WERI-Rb-1 (cell line): ENCODE data around the gene NTN1.

Experiments used
- DNase-seq: peaks from one replicate; pipeline ENCODE4 v3.0.0-alpha.2; 2020
- H3K27ac ChIP-seq: fragments of 250-450 bp; sonication (Bioruptor Pico); 2 replicates; pipeline ENCODE4 v1.5.1; 2020; ENCODE audit warnings: mild to moderate bottlenecking, moderate library complexity
- H3K27me3 ChIP-seq: fragments of 250-450 bp; sonication (Bioruptor Pico); 2 replicates; pipeline ENCODE4 v1.5.1; 2021; ENCODE audit warnings: mild to moderate bottlenecking, low read depth, moderate library complexity; ENCODE audit not compliant: insufficient read depth, severe bottlenecking
- H3K36me3 ChIP-seq: fragments of 250-450 bp; sonication (Bioruptor Pico); 2 replicates; pipeline ENCODE4 v1.5.1; 2020; ENCODE audit warnings: mild to moderate bottlenecking, moderate library complexity
- H3K4me3 ChIP-seq: 2 replicates; pipeline ENCODE4 v1.5.1; 2011; ENCODE audit warnings: low read depth, mild to moderate bottlenecking, control low read depth, low read length
- H3K9me3 ChIP-seq: fragments of 250-450 bp; sonication (Bioruptor Pico); 2 replicates; pipeline ENCODE4 v1.5.1; 2021; ENCODE audit warnings: mild to moderate bottlenecking, moderate library complexity; ENCODE audit not compliant: severe bottlenecking
- TF ChIP-seq, protein P1 (sequence below): IDR thresholded peaks from 2 replicates; pipeline ENCODE4 v1.5.1; 2011; ENCODE audit warnings: low read depth, mild to moderate bottlenecking, control low read depth, inconsistent platforms, low read length

The NTN1 gene

DNA sequence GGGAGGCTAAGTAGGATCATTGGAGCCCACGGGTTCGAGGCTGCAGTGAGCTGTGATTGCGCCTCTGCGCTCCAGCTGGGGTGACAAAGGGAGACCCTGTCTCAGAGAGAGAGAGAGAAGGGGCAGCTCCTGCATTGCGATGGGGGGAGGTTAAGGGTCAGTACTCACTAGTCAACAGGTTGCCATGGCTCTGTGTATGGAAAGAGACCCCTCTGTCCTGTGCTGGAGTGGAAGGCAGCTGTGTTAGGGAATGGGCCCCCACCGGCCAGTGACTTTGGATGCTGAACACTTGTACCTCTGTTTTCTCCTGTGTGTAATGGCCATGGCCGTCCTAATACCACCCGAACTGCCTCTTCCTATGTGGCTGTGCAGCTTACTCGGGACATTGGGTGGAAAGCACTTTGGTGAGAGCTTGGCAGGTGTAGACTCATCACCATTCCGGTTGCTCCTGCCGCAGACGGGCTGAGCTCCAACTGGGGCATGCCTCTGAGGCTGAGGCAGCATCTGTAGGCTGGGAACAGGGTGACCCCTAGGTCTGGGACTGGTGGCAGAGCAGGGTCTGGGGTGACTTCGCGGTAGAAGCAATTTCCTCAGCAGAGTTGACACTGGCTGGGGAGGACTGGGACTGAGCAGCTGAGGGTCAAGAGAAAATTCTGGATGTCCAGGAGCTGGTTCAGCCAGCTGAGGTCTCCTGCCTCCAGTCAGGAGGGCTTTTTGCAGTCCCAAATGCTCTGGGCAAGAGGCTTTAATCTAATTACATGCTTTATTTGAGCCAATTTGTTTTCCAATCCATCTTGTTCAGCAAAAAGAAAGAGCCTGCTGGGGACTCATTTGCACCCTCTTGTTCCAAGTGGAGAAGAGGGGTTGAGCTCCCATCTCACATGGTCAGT is 184.5 kb downstream of the NTN1 start:
- Histone ChIP-seq H3K27ac (no peak overlapping the region), H3K36me3 (no peaks in the 10 kb centered on the region)
- TF ChIP-seq, protein P1, sequence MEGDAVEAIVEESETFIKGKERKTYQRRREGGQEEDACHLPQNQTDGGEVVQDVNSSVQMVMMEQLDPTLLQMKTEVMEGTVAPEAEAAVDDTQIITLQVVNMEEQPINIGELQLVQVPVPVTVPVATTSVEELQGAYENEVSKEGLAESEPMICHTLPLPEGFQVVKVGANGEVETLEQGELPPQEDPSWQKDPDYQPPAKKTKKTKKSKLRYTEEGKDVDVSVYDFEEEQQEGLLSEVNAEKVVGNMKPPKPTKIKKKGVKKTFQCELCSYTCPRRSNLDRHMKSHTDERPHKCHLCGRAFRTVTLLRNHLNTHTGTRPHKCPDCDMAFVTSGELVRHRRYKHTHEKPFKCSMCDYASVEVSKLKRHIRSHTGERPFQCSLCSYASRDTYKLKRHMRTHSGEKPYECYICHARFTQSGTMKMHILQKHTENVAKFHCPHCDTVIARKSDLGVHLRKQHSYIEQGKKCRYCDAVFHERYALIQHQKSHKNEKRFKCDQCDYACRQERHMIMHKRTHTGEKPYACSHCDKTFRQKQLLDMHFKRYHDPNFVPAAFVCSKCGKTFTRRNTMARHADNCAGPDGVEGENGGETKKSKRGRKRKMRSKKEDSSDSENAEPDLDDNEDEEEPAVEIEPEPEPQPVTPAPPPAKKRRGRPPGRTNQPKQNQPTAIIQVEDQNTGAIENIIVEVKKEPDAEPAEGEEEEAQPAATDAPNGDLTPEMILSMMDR, result no peak

DNA sequence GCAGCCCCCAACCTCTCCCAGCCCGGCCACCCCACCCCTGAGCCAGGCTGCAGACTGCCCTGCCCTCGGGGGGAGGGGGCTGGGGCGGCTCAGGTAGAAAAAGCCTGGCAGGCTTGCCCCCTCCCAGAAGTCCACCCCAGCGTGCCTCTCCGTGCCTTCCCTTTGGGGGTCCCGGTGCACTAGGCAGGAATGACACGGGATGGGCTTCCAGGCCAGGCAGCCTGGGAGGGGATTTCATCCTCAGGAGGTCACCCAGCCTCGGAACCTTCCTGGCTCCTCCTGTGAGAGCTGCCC is 185.0 kb downstream of the NTN1 start:
- no peaks in the 10 kb centered on the region for H3K27me3 ChIP-seq
- no peak for DNase-seq
- no peak overlapping the region for H3K4me3 ChIP-seq
- H3K36me3 ChIP-seq, result no peaks in the 10 kb centered on the region
- TF ChIP-seq, protein P1, result no peak
- no peak overlapping the region for H3K27ac ChIP-seq
- no peaks in the 10 kb centered on the region for H3K9me3 ChIP-seq

More for the DNA sequence above, 184.5 kb downstream of the NTN1 start:
- no peak overlapping the region for H3K4me3 ChIP-seq
- DNase-seq, result no peak
- H3K27me3 ChIP-seq, result no peaks in the 10 kb centered on the region
- no peaks in the 10 kb centered on the region for H3K9me3 ChIP-seq

DNA sequence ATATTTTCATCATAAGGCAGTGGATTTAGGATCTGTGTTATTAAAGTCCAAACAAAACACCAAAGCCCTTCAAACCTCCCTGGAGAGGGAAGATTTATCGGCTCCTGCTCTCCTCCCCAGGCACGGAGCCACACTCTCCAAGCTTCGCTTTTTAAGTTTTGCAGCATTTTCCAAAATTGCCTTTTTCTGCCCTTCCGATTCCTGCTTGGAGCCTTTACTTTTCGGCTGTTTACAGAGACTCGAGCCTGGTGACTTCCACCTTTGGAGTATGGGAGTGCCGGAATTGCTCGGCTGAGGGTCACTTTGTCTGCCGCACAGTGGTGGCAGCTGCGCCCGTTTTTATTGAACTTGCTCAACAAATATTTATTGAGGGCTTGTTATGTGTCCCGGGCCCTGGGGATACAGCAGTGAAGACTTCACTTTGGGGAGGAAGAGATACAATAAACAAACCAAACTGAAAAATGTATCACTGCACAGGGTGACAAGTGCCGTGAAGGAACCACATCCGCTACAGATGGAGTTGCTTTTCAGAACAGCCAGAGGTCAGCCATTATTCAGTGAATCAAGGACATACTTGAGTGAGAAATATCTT is 185.5 kb downstream of the NTN1 start:
- TF ChIP-seq, protein P1, result no peak
- no peak for DNase-seq
- Histone ChIP-seq H3K4me3 (no peak overlapping the region), H3K27me3 (no peaks in the 10 kb centered on the region), H3K36me3 (no peaks in the 10 kb centered on the region), H3K27ac (no peak overlapping the region), H3K9me3 (no peaks in the 10 kb centered on the region)

DNA sequence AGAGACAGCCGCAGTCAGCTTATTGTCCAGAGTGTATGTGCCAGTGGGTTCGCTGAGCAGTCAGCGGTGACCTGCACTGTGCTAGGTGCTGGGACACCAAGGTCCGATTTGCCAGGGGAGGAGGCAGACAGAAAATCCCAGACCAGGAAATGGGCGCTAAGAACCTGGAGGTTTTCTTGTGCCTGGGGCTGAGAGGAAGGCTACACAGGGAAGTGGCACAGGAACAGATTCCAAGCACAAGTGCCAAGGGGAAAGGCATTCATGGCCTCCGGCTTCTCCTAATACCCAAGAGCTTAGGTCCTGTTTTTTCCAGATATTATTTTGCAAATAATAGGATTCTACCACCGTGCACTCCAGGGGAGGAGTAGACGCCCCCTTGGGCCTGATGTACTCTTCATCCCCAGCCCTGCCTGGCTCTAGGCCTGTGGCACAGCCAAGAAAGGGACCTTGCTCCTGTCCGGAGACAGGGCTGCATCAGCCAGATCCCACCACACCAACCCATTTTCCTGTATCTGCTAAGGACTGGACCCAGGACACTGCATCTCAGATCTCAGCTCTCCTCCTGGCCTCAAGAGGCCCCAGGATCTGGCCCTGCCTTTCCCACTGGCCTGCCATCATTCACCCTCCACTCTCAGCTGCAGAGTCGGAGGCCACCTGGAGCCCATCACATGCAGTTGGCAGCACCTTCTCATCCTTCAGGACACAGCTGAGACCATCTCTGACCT is 187.2 kb downstream of the NTN1 start:
- Histone ChIP-seq H3K36me3 (no peaks in the 10 kb centered on the region), H3K27me3 (no peaks in the 10 kb centered on the region), H3K4me3 (no peak overlapping the region), H3K27ac (no peak overlapping the region), H3K9me3 (no peaks in the 10 kb centered on the region)
- TF ChIP-seq, protein P1, result no peak
- no peak for DNase-seq

DNA sequence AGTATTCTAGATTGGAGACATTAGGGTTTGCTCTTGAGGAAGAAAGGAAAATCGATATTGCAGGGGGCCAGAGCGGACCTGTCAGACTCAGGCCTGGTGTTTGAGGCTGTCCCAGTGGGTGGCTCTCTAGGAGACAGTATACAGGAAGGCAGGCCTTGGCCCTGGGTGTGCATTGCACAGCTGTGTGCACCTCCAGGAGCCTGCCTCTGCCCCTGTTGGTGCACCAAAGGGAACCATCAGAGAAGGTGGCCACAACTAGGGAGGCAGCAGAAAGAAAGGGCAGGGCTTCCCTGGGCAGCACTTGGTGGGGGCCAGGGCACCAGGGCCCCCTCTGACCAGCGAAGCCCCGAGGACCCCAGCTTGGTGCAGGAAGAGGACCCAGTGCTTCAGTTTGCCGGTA is 188.0 kb downstream of the NTN1 start:
- no peaks in the 10 kb centered on the region for H3K36me3 ChIP-seq
- TF ChIP-seq, protein P1, result no peak

More for the DNA sequence above, 188.0 kb downstream of the NTN1 start:
- no peaks in the 10 kb centered on the region for H3K27me3 ChIP-seq
- H3K4me3 ChIP-seq, result no peak overlapping the region
- no peaks in the 10 kb centered on the region for H3K9me3 ChIP-seq
- no peak for DNase-seq
- H3K27ac ChIP-seq, result no peak overlapping the region
